ENCODE results near the gene LIPI. TPM values are rescaled to one million over a fixed set of nuclear protein-coding genes. Genes with fewer than 3 reads are reported as not detected.

LIPI gene
- total RNA-seq, 3 donors from 2014 or later (not counting 1 experiment from before 2014, with no cell fraction given), result not detected

DNA sequence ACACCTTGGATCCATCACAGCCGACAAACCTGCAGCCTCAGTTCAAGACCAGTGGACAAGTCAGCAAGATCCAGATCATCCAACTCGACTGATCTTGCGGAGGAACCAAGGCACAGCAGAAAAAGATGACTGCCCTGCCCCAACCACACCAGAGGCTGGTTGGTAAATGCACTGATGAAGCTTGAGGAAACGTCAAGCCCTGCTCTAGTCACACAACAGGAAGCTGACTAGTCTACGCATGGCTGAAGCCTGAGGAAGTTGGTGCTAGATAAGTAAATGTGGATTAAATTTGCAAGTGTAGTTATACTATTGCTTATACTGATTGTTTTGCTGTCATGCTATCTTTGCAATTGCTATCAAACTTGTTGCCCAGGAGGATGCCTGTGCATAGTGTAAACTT is 89.0 kb downstream of the LIPI start:
- no peaks in the 10 kb centered on the region for H3K9me3 ChIP-seq (ENCODE audit: control insufficient read depth, insufficient read depth, low read length)
- H3K4me3 Mint-ChIP-seq, result no peak overlapping the region
- peaks cover 0 to 2% of the 10 kb centered on the region in 2 donors for H3K9me3 Mint-ChIP-seq
- H3K36me3 ChIP-seq (ENCODE audit: control insufficient read depth, insufficient read depth, low read length), result no peaks in the 10 kb centered on the region
- DNase-seq (no peak), ATAC-seq (no peak)
- H3K27me3 Mint-ChIP-seq (ENCODE audit: low read depth in 2 of 2), result no peaks in the 10 kb centered on the region
- 65% methylated on average over 5 of the region's 5 CpGs for WGBS (ENCODE audit: insufficient coverage)
- intact Hi-C loops (cut with micrococcal nuclease), result no loop called here
- TF ChIP-seq CTCF (IDR thresholded peaks at IDR 0.05), result no peak
- no peak overlapping the region for H3K4me3 ChIP-seq (ENCODE audit: low read length)
- H3K4me1 ChIP-seq (ENCODE audit: control insufficient read depth, insufficient read depth, low read length), result no peaks in the 10 kb centered on the region
- peaks cover 4 to 6% of the 10 kb centered on the region in 2 donors for H3K4me1 Mint-ChIP-seq
- no peak overlapping the region for H3K27ac ChIP-seq (ENCODE audit: low read length)
- H3K27me3 ChIP-seq (ENCODE audit: control insufficient read depth, insufficient read depth, low read length), result no peaks in the 10 kb centered on the region
- H3K36me3 Mint-ChIP-seq, result no peaks in the 10 kb centered on the region
- no peak overlapping the region for H3K27ac Mint-ChIP-seq

DNA sequence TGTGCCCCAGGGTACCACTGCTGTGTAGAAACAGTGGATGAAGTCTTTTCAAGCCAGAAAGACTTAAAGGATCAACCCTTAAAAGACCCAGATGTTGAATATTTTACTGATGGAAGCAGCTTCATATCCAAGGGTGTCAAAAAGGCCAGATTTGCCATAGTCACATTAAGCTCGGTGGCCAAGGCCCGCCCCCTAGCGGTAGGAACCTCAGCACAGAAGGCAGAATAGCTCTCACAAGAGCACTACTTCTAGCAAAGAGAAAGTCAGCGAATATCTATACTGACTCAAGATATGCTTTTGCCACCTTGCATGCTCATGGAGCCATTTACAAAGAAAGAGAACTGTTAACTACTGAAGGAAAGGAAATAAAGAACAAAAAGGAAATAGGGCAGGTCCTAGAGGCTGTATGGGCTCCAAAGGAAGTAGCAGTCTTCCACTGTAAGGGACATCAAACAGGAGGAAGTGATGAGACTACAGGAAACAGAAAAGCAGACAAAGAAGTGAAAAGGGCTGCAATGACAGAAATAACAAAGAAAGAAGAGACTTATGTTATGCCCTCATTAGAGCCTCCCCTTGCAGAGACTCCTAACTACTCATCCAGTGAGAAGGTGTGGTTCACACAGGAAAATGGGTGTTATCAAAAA is 90.5 kb downstream of the LIPI start:
- peak in 2 of 3 donors; percentile 32 to 38 for ATAC-seq
- Histone ChIP-seq H3K27me3 (ENCODE audit: control insufficient read depth, insufficient read depth, low read length) (no peaks in the 10 kb centered on the region), H3K4me3 (ENCODE audit: low read length) (no peak overlapping the region), H3K36me3 (ENCODE audit: control insufficient read depth, insufficient read depth, low read length) (no peaks in the 10 kb centered on the region), H3K4me1 (ENCODE audit: control insufficient read depth, insufficient read depth, low read length) (no peaks in the 10 kb centered on the region), H3K9me3 (ENCODE audit: control insufficient read depth, insufficient read depth, low read length) (no peaks in the 10 kb centered on the region), H3K27ac (ENCODE audit: low read length) (no peak overlapping the region)
- peaks cover 0 to 5% of the 10 kb centered on the region in 2 donors for H3K9me3 Mint-ChIP-seq
- intact Hi-C loops (cut with micrococcal nuclease), result no loop called here
- peaks cover 4 to 12% of the 10 kb centered on the region in 2 donors for H3K4me1 Mint-ChIP-seq
- no peaks in the 10 kb centered on the region for H3K36me3 Mint-ChIP-seq
- 44% methylated on average over 4 of the region's 4 CpGs for WGBS (ENCODE audit: insufficient coverage)
- no peak overlapping the region for H3K27ac Mint-ChIP-seq
- no peak overlapping the region for H3K4me3 Mint-ChIP-seq
- no peaks in the 10 kb centered on the region for H3K27me3 Mint-ChIP-seq (ENCODE audit: low read depth in 2 of 2)
- TF ChIP-seq CTCF (IDR thresholded peaks at IDR 0.05), result peak; percentile 55
- peak; percentile 21 to 25 for DNase-seq

DNA sequence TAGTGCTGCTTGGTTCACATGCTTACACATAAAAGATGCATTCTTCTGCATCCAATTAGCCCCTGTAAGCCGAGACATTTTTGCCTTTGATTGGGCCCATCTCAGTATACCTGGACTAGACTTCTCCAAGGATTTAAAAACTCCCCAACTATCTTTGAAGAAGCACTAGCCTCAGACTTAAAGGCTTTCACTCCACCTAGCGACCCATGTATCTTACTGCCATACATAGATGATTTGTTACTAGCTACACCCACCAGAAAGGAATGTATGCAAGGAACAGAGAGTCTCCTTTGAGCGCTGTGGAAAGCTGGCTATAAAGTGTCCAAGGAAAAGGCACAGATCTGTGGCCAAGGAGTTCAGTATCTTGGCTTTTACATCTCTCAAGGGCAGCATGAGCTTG is 91.7 kb downstream of the LIPI start:
- Mint-ChIP-seq H3K4me1 (peaks cover 4 to 12% of the 10 kb centered on the region in 2 donors), H3K27me3 (ENCODE audit: low read depth in 2 of 2) (no peaks in the 10 kb centered on the region), H3K27ac (no peak overlapping the region), H3K36me3 (no peaks in the 10 kb centered on the region), H3K9me3 (peaks cover 0 to 4% of the 10 kb centered on the region in 2 donors), H3K4me3 (no peak overlapping the region)
- Histone ChIP-seq H3K4me1 (ENCODE audit: control insufficient read depth, insufficient read depth, low read length) (no peaks in the 10 kb centered on the region), H3K27ac (ENCODE audit: low read length) (no peak overlapping the region), H3K9me3 (ENCODE audit: control insufficient read depth, insufficient read depth, low read length) (no peaks in the 10 kb centered on the region), H3K27me3 (ENCODE audit: control insufficient read depth, insufficient read depth, low read length) (no peaks in the 10 kb centered on the region), H3K4me3 (ENCODE audit: low read length) (no peak overlapping the region), H3K36me3 (ENCODE audit: control insufficient read depth, insufficient read depth, low read length) (no peaks in the 10 kb centered on the region)
- no peak for TF ChIP-seq CTCF (IDR thresholded peaks at IDR 0.05)
- DNase-seq (no peak), ATAC-seq (no peak)
- intact Hi-C loops (cut with micrococcal nuclease), result no loop called here
- 75% methylated on average over 3 of the region's 3 CpGs for WGBS (ENCODE audit: insufficient coverage)

DNA sequence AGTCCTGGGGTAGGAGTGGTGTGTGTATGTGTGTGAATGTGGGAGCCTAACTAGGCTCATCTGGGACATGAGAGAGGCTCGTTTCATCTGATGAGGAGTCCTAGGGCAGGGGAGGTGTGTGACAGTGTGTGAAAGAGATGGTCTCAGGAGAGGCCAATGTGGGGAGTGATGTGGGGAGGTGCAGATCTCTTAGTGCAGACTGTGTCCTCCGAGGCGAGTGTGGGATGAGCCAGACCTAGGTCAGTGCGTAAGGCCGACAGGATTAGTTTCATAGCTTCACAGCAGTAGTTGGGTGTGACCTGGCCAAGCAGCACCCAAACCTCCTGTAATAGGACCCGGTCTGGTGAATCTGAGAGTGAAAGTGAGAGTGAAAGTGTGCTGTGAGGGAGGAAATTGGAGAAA is 94.7 kb downstream of the LIPI start:
- Histone ChIP-seq H3K36me3 (ENCODE audit: control insufficient read depth, insufficient read depth, low read length) (no peaks in the 10 kb centered on the region), H3K27me3 (ENCODE audit: control insufficient read depth, insufficient read depth, low read length) (no peaks in the 10 kb centered on the region), H3K4me1 (ENCODE audit: control insufficient read depth, insufficient read depth, low read length) (no peaks in the 10 kb centered on the region), H3K4me3 (ENCODE audit: low read length) (no peak overlapping the region), H3K27ac (ENCODE audit: low read length) (no peak overlapping the region), H3K9me3 (ENCODE audit: control insufficient read depth, insufficient read depth, low read length) (no peaks in the 10 kb centered on the region)
- Mint-ChIP-seq H3K4me3 (no peak overlapping the region), H3K27me3 (ENCODE audit: low read depth in 2 of 2) (no peaks in the 10 kb centered on the region), H3K36me3 (peaks cover 10% of the 10 kb centered on the region), H3K4me1 (peaks cover 4 to 12% of the 10 kb centered on the region in 2 donors), H3K27ac (no peak overlapping the region), H3K9me3 (peaks cover 0 to 6% of the 10 kb centered on the region in 2 donors)
- intact Hi-C loops (cut with micrococcal nuclease), result no loop called here
- DNase-seq (no peak), ATAC-seq (no peak)
- no peak for TF ChIP-seq CTCF (IDR thresholded peaks at IDR 0.05)
- 78% methylated on average over 6 of the region's 6 CpGs for WGBS (ENCODE audit: insufficient coverage)
